NCI-H2171 treated with DMSO at 0.1 percent for 48 hours (cell line): Measurements from ENCODE around the gene WDR27.
"Not testable (repeated sequence)": the region's sequence is repeated elsewhere in the genome, so short reads cannot be mapped to it uniquely, and the experiment has no call there.

Experiments used
- DNase-seq: peaks from one replicate; lab custom pipeline; 2025; lab: John Stamatoyannopoulos, UW

WDR27 gene

DNA sequence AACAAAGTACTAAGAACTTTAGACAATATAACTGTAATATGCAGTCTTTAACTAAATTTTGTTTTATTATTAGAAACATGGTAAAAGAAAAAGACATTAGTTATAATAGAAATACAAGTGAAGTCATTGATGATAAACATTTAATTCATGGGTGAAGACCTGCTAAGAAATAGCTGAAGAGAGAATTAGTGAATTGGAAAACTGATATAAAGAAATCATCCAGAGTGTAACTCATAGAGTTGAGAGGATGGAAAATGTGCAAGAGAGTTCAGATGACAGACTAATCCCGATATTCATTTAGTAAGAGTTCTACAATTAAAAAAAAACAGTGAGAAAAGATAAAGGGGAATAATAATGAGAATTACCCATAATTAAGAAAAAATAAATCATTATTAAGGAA, 227.5 kb downstream of the WDR27 start:
- no peak for DNase-seq

DNA sequence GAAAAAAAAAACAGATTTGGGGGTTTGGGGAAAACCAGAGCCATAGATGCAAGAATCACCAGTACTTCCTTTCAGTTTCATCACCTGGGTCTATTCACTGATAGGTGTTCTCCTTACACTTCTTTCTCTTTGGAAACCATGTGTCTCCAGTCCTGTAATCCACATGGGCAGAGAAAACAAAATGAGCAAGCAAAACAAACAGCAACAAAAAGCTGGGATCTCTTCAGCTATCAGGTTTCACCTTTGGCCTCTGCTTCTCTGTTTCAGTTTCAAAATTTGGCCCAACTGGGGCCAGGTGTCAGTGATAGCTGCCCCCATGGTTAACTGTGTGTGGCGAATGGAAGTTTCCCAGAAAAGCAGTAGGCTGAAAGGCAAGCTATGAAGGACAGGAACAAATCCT, 228.2 kb downstream of the WDR27 start:
- no peak for DNase-seq

- no peak for DNase-seq
Observed at GRCh38 chr6:169472786-169473416, 228.9 kb downstream of the WDR27 start.

DNA sequence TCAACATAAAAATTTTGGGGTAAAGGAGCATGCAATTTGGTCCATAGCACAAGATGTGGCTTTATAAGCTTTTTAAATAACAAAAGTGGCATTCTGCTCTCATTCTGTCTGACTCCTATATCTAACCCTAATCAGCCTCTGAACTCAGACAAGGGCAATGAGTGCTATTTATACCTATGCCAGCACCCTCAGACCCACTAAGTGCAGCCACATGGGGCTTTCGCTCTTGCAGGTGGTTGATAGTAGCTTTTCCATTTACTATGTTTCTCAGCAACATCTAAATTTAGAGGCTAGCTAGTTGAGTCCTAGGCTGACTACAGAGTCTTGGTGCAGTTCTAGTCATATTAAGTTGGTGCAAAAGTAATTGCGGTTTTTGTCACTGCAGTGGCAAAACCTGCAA, 231.0 kb downstream of the WDR27 start:
- no peak for DNase-seq

GRCh38 chr6:169469028-169469427, 232.8 kb downstream of the WDR27 start:
- DNase-seq = no peak

GRCh38 chr6:169467755-169468154, 234.1 kb downstream of the WDR27 start:
- not testable (repeated sequence) for DNase-seq

- DNase-seq = not testable (repeated sequence)
Observed at GRCh38 chr6:169466256-169466655, 235.6 kb downstream of the WDR27 start.

GRCh38 chr6:169457762-169458161, 244.1 kb downstream of the WDR27 start:
- no peak for DNase-seq

GRCh38 chr6:169456840-169457239, 245.0 kb downstream of the WDR27 start:
- no peak for DNase-seq

DNA sequence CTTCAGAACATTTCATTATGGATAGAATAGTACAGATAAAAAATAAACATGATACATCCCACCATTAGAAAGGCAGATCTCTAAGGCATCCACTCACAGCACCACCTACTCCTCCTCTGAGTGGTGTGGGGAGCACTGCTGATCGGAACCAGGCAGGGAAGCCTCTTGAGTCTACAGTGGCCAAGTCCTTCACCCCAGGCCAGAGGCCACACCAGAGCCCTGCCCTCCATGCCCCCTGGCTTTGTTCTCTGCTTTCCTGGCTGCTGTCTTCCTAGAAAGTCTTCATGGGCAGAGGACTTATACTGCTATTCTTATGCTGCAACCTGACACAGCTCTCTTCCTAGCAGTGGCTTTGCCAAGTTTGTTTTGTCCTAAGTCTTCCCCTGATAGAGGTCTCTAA, 246.4 kb downstream of the WDR27 start:
- no peak for DNase-seq

- no peak for DNase-seq
Observed at GRCh38 chr6:169454872-169455204, 247.0 kb downstream of the WDR27 start.

DNA sequence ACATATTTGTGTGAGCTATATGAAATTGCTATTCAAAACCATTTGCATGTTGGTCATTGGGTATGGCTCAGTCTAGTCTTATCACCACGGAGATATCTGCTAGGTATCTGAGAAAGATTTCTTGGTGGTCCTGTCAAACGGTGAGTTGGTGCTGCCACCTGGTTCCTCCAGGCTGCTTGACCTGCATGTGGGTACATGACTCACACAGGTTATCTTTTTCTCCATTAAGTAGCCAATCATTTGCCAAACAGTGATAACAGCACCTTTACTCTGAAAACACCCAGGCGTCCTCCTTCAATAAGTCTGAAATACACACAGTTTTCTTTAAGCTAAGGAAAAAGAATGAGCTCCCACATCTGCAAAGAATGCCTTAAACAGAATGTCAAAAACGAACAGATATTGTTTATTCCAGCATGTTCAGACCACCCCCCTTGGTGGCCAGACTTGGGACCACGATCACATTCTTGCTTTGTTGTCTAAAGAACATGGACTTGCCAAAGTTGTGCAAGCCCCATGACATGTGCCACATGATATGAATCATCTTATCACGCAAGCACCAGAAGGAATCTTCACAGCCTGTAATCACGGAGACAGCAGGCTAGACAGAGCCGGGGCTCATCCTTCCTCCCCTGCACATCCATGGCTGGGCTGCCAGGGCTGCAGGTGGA, 247.5 kb downstream of the WDR27 start:
- DNase-seq = no peak

DNA sequence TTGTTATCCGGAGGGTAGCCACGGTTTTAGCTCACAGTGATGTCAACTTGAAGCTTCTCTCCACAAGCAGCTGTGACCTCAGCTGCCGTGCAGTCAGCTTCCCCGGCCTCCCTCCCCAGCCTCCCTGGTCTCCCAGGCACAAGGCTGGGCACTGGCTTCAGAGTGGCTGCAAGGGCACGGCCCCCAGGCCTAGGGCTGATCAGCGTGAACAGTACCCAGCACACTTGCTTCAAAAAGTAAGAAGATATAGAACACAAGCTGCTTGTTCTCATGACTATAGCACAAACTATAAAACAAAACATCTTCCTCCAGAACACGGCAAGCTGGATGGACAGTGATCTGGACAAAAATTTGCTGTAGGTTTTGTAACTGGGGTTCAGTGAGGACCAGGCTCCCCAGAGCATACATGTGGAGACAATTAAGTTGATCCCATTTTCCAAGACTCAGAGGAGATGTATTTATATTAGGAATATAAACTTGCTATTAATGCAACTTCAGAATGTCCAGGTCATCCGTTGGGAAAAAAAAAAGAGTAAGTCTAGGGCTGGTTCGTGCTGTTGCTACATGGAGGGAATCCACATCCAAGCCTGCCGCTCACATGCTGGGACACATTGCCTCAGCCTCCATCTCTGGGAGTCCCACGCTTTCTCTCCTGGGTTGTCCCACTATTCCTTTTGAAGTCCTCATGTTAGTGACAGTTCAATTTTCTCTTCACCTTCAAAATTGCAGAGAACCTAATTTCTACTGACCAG, 248.8 kb downstream of the WDR27 start:
- no peak for DNase-seq

DNA sequence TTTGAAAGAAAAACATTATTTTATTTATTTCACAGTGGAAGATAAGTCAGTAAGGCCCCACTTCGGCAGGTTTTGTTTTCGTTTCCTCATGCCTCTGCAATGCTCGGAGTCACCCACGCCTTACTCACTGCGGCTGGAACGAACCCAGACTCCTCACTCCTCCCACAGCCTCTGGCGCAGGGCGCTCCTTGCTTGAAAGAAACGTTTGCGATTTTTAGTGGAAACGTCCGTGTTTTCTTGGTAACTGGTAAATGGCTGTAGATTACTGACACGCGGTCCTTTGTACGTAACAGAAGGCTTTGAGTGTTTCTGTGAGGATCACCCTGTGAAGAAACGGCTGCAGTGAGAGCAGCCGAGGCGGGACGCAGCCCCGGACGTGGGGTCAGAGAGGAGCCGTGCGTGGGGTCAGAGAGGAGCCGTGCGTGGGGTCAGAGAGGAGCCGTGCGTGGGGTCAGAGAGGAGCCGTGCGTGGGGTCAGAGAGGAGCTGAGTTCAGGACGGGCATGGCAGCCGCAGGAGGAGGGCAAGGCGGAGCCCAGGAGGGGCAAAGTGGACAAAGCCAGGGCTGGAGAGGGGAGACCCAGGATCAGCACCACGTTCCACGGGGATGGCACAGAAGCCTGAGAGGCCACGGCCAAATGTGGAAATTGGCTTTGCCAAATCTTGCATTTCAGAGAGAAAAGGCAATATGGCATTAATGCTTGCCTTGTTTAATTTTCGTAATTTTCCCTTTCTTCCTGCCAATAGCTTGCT, 249.5 kb downstream of the WDR27 start:
- peak; percentile 1 for DNase-seq

DNA sequence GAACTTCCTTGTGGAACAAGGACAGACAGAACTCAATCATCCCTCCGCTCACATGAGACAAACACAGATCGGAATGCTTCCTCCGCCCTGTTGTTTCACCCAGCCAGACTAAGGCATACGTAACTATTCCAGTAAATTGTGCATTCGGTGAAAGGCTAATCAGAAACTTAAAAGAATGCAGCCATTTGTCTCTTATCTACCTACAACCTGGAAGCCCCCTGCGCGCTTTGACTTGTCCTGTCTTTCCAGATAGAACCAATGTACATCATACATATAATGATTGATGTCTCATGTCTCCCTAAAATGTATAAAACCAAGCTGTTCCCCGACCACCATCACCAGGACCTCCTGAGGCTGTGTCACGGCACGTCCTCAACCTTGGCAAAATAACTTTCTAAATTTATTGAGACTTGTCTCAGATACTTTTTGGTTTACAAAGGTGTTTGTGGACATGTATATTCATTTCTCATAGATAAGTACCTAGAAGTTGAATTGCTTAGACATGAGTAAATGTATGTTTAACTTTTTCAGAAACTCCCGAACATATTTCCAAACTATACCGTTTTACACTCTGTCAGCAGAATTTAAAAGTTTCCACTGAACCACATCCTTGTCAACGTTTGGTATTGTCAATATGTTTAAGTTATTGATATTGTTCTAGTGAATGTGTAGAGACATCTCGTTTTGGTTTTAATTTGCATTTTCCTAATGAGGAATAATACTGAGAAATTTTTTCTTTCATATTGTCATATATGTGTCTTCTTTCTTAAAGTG, 250.6 kb downstream of the WDR27 start:
- no peak for DNase-seq

GRCh38 chr6:169450097-169450496, 251.7 kb downstream of the WDR27 start:
- no peak for DNase-seq

DNA sequence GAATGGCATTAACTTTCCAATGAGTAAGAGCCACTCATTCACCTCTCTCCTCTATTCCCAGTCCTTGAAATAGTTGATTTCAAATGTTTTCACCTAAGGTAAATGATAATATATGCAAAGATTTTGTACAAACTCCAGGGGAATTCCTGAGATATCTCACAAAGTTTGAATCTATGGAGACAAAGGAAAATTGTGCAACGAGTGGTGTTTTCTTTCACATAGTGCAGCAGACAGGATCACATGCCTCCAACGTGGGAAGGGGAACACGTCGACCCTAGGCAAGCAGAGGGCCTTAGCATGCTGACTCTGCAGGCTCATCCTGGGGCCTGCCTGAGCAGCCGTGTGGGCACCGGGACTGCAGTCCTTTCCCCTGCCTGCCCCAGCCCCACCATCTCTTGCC, 252.6 kb downstream of the WDR27 start:
- DNase-seq = no peak

DNA sequence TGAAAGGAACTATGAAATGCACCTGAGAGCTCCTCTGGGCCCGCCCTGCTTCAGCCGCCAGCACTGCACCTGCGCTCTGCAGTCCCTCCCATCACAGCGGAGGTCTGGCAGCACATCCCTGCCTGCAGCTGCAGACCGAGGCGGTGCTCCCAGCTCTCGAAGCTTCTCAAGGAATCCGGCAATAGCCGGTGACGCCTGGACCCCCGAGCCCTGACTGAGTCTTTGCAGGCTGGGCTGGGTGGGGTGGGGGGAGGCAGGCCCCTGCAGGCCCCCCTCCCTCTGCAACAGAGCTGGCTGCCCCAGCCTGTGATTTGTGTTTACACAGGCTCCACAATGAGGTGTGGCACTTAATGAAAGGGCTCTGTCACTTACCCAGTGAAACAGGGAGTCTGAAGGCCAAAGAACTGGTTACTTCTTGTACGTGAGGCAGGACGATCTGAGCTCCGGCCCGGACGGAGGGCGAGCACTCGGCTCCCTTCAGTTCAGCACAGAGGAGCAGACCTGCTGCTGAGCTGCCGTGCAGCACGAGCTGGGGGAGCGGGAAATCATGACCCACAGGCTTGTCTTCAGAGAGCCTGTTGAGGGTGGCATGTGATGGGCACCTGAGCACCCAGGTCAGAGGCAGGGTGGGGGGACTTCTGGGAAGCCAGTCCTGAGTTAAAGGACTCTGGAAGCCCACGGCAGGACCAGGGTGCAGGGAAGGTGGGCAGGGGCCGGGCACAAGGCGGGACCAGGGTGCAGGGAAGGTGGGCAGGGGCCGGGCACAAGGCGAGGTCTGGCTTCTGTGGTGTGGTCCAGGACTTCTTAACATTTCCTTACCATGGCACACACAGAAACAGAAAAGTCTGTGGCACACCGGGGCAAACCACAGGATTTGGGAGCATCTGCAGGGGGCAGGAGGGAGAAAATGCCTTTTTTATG, 255.9 kb downstream of the WDR27 start:
- no peak for DNase-seq

GRCh38 chr6:169445227-169445626, 256.6 kb downstream of the WDR27 start:
- no peak for DNase-seq

DNA sequence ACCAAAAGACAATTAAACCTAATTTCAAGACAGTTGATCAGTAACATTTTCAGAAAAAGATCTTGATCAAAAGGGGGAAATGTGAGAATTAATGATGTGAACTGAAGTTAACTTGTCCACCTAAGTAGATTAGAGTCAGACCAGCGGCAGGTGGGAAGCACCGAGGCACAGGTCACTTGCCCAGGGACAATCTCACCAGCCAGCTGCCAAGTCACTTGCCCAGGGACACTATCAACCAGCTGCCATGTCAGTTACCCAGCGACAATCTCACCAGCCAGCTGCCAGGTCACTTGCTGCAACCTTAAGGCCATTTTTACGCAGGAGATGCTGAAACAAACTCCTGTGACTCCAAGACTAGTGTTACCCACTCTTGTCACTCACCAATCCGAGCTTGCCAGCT, 260.5 kb downstream of the WDR27 start:
- DNase-seq = no peak

GRCh38 chr6:169439710-169440109, 262.1 kb downstream of the WDR27 start:
- DNase-seq = no peak
